ENCODE data around the gene LMTK2.

The LMTK2 gene

GRCh38 chr7:98170966-98171365 is 64.3 kb downstream of the LMTK2 start:
- no peak overlapping the region for H3K9ac ChIP-seq (ENCODE audit: low read depth, low read length)
- no peaks in the 10 kb centered on the region for H3K4me1 ChIP-seq (ENCODE audit: insufficient read depth, low read length)
- H4K20me1 ChIP-seq (ENCODE audit: insufficient read depth, low read length): peaks cover 8% of the 10 kb centered on the region; the same call in 1 of the 2 replicates
- no peak overlapping the region for H3K4me3 ChIP-seq (ENCODE audit: low read depth in 1 of 2, low read length in 2 of 2)
- TF ChIP-seq, protein P1, sequence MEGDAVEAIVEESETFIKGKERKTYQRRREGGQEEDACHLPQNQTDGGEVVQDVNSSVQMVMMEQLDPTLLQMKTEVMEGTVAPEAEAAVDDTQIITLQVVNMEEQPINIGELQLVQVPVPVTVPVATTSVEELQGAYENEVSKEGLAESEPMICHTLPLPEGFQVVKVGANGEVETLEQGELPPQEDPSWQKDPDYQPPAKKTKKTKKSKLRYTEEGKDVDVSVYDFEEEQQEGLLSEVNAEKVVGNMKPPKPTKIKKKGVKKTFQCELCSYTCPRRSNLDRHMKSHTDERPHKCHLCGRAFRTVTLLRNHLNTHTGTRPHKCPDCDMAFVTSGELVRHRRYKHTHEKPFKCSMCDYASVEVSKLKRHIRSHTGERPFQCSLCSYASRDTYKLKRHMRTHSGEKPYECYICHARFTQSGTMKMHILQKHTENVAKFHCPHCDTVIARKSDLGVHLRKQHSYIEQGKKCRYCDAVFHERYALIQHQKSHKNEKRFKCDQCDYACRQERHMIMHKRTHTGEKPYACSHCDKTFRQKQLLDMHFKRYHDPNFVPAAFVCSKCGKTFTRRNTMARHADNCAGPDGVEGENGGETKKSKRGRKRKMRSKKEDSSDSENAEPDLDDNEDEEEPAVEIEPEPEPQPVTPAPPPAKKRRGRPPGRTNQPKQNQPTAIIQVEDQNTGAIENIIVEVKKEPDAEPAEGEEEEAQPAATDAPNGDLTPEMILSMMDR (IDR thresholded peaks at IDR 0.05; ENCODE audit: borderline replicate concordance, extremely low read depth, low read length, poor library complexity, severe bottlenecking): no peak
- TF ChIP-seq EZH2 (IDR thresholded peaks at IDR 0.05; ENCODE audit: borderline replicate concordance, low read depth, low read length, severe bottlenecking): no peak
- H2AFZ ChIP-seq (ENCODE audit: low read depth, low read length): no peak overlapping the region
- H3K27me3 ChIP-seq (ENCODE audit: insufficient read depth, low read length, poor library complexity): no peaks in the 10 kb centered on the region
- no peaks in the 10 kb centered on the region for H3K9me3 ChIP-seq (ENCODE audit: insufficient read depth, low read length, severe bottlenecking)
- no peaks in the 10 kb centered on the region for H3K79me2 ChIP-seq (ENCODE audit: insufficient read depth, low read length)
- H3K36me3 ChIP-seq (ENCODE audit: insufficient read depth, low read length): peaks cover 32% of the 10 kb centered on the region
- DNase-seq (no peak), ATAC-seq (ENCODE audit: insufficient read depth, low read depth) (no peak)
- no peak overlapping the region for H3K27ac ChIP-seq (ENCODE audit: low read length)
- no peak overlapping the region for H3K4me2 ChIP-seq (ENCODE audit: insufficient read depth, low read length)

DNA sequence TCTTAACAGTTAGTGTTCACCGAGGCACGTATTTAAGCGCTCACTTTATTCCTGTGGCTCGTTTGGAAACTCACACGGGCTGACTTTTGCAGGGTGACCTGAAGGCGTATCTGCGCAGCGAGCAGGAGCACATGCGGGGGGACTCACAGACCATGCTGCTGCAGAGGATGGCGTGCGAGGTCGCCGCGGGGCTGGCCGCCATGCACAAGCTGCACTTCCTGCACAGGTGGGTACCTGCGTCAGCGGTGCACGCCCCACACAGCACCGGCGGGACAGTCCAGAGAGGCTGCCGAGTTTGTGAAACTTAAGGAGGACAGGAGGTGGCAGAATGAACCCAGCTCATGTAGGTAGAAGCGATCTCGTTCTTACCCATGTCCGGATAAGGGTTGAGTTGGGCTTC is 64.8 kb downstream of the LMTK2 start:
- no peaks in the 10 kb centered on the region for H3K9me3 ChIP-seq (ENCODE audit: insufficient read depth, low read length, severe bottlenecking)
- no peaks in the 10 kb centered on the region for H3K27me3 ChIP-seq (ENCODE audit: insufficient read depth, low read length, poor library complexity)
- H3K27ac ChIP-seq (ENCODE audit: low read length): no peak overlapping the region
- no peak overlapping the region for H3K9ac ChIP-seq (ENCODE audit: low read depth, low read length)
- no peaks in the 10 kb centered on the region for H3K4me1 ChIP-seq (ENCODE audit: insufficient read depth, low read length)
- no peaks in the 10 kb centered on the region for H3K79me2 ChIP-seq (ENCODE audit: insufficient read depth, low read length)
- ATAC-seq (ENCODE audit: insufficient read depth, low read depth): no peak
- no peak overlapping the region for H3K4me3 ChIP-seq (ENCODE audit: low read depth in 1 of 2, low read length in 2 of 2)
- peaks cover 6% of the 10 kb centered on the region; the same call in 1 of the 2 replicates for H4K20me1 ChIP-seq (ENCODE audit: insufficient read depth, low read length)
- DNase-seq: no peak
- H3K36me3 ChIP-seq (ENCODE audit: insufficient read depth, low read length): peaks cover 31% of the 10 kb centered on the region
- no peak overlapping the region for H3K4me2 ChIP-seq (ENCODE audit: insufficient read depth, low read length)
- no peak overlapping the region for H2AFZ ChIP-seq (ENCODE audit: low read depth, low read length)
- no peak for TF ChIP-seq EZH2 (IDR thresholded peaks at IDR 0.05; ENCODE audit: borderline replicate concordance, low read depth, low read length, severe bottlenecking)
- TF ChIP-seq, protein P1 (IDR thresholded peaks at IDR 0.05; ENCODE audit: borderline replicate concordance, extremely low read depth, low read length, poor library complexity, severe bottlenecking): no peak

DNA sequence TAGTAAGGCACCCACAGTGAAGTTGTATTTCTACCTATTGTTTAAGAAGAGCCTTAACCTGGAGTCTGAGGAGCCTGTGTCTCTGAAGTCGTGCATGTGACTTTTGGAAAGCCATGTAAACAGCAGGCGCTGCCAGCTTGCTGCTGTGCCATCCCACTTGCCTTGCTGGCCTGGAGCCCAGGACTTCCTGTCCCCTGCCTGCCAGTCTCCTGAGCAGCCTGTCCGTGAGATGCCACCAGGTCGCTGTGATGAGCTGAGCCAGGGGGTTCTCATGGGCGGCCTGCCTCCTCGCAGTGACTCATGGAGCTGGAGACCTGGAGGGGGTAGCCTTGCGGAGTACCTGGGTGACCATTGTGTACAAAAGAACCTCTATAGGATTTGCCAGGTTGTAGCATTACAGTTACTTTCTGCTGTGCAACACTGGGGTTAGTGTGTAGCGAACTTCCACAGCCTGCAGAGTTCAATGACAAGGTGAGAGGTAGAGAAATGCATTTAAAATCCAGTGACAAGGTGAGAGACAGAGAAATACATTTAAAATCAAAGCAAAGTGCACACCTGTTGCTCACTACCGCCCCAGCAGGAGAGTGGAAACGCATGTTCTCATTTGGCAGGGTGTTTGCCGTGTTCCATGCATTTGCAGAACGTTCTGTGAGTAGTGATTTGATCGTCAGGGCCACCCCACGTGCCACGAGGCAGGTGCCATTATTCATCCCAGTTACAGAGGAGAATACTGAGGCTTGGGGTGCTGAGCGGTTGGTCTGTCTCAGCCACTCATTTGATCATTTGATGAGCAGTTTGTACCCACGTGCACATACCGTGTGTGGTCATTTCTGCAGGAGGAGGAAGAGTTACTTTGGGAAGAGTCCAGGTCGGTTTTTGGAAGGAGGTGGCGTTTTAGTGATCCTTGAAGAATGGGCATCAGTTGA is 67.9 kb downstream of the LMTK2 start:
- Histone ChIP-seq H3K4me2 (ENCODE audit: insufficient read depth, low read length) (no peak overlapping the region), H4K20me1 (ENCODE audit: insufficient read depth, low read length) (peaks cover 3% of the 10 kb centered on the region; the same call in 1 of the 2 replicates), H3K9me3 (ENCODE audit: insufficient read depth, low read length, severe bottlenecking) (no peaks in the 10 kb centered on the region), H3K4me3 (ENCODE audit: low read depth in 1 of 2, low read length in 2 of 2) (no peak overlapping the region), H2AFZ (ENCODE audit: low read depth, low read length) (no peak overlapping the region), H3K27ac (ENCODE audit: low read length) (no peak overlapping the region), H3K4me1 (ENCODE audit: insufficient read depth, low read length) (no peaks in the 10 kb centered on the region), H3K9ac (ENCODE audit: low read depth, low read length) (no peak overlapping the region), H3K27me3 (ENCODE audit: insufficient read depth, low read length, poor library complexity) (no peaks in the 10 kb centered on the region), H3K36me3 (ENCODE audit: insufficient read depth, low read length) (peaks cover 52% of the 10 kb centered on the region), H3K79me2 (ENCODE audit: insufficient read depth, low read length) (no peaks in the 10 kb centered on the region)
- no peak for TF ChIP-seq EZH2 (IDR thresholded peaks at IDR 0.05; ENCODE audit: borderline replicate concordance, low read depth, low read length, severe bottlenecking)
- TF ChIP-seq, protein P1 (IDR thresholded peaks at IDR 0.05; ENCODE audit: borderline replicate concordance, extremely low read depth, low read length, poor library complexity, severe bottlenecking): no peak
- ATAC-seq (ENCODE audit: insufficient read depth, low read depth) (no peak), DNase-seq (no peak)
